B cell (primary cell): ENCODE measurements around the gene ESRRB.

Experiments
- CTCF ChIP-seq: fragments of 200-600 bp; IDR thresholded peaks from one replicate; pipeline ENCODE4 v1.8.0; 2022; ENCODE audit warnings: antibody characterized with exemption, mild to moderate bottlenecking
- EZH2 ChIP-seq: IDR thresholded peaks from 2 replicates; pipeline ENCODE4 v1.6.1; 2012; ENCODE audit warnings: borderline replicate concordance, low read depth, mild to moderate bottlenecking, moderate library complexity, low read length; ENCODE audit not compliant: insufficient read depth, poor library complexity, severe bottlenecking

- TF ChIP-seq CTCF, result no peak
- TF ChIP-seq EZH2, result no peak
Measured at GRCh38 chr14:76547831-76548230, 171.9 kb downstream of the ESRRB start.
